Dendritic cell treated with granulocyte-macrophage colony-stimulating factor and Interleukin-4, amounts not matched to agents 40 ng/mL and 50 ng/mL, for 4 days (primary cell): ENCODE data around the gene AK5.

Source experiments
- H3K27ac Mint-ChIP-seq: one replicate; pipeline ENCODE4 v1.8.0; 2022; ENCODE audit warnings: mild to moderate bottlenecking, mixed read lengths
- H3K27me3 Mint-ChIP-seq: one replicate; pipeline ENCODE4 v1.8.0; 2022; ENCODE audit warnings: mild to moderate bottlenecking, mixed read lengths
- H3K36me3 Mint-ChIP-seq: one replicate; pipeline ENCODE4 v1.8.0; 2022; ENCODE audit warnings: low read depth, mixed read lengths
- H3K4me1 Mint-ChIP-seq: one replicate; pipeline ENCODE4 v1.8.0; 2022; ENCODE audit warnings: low read depth, mixed read lengths
- H3K4me3 Mint-ChIP-seq: one replicate; pipeline ENCODE4 v1.8.0; 2022; ENCODE audit warnings: mild to moderate bottlenecking, moderate library complexity, mixed read lengths
- H3K9me3 Mint-ChIP-seq: one replicate; pipeline ENCODE4 v1.8.0; 2022; ENCODE audit warnings: mixed read lengths
- intact Hi-C: fragments of 100-400 bp; cut with micrococcal nuclease; formaldehyde crosslinking; loops from one replicate; pipeline ENCODE4 v1.15.0; 2022

The AK5 gene

GRCh38 chr1:77590651-77591050 is 308.8 kb downstream of the AK5 start:
- H3K36me3 Mint-ChIP-seq = peaks cover 12% of the 10 kb centered on the region
- intact Hi-C loops = no loop called here
- H3K27ac Mint-ChIP-seq = peak overlapping the region; percentile 63
- peaks cover 24% of the 10 kb centered on the region for H3K4me1 Mint-ChIP-seq
- H3K4me3 Mint-ChIP-seq = no peak overlapping the region
- no peaks in the 10 kb centered on the region for H3K27me3 Mint-ChIP-seq
- H3K9me3 Mint-ChIP-seq = no peaks in the 10 kb centered on the region

GRCh38 chr1:77592906-77593305 is 311.1 kb downstream of the AK5 start:
- peaks cover 24% of the 10 kb centered on the region for H3K4me1 Mint-ChIP-seq
- intact Hi-C loops = no loop called here

GRCh38 chr1:77594366-77595112 is 312.7 kb downstream of the AK5 start:
- Mint-ChIP-seq H3K36me3 (peaks cover 14% of the 10 kb centered on the region), H3K27ac (no peak overlapping the region), H3K9me3 (no peaks in the 10 kb centered on the region), H3K27me3 (no peaks in the 10 kb centered on the region), H3K4me1 (peaks cover 24% of the 10 kb centered on the region), H3K4me3 (no peak overlapping the region)
- intact Hi-C loops = no loop called here

More at GRCh38 chr1:77592906-77593305, 311.1 kb downstream of the AK5 start:
- H3K27ac Mint-ChIP-seq = no peak overlapping the region
- H3K4me3 Mint-ChIP-seq = no peak overlapping the region
- H3K9me3 Mint-ChIP-seq = no peaks in the 10 kb centered on the region
- no peaks in the 10 kb centered on the region for H3K27me3 Mint-ChIP-seq
- peaks cover 14% of the 10 kb centered on the region for H3K36me3 Mint-ChIP-seq

- H3K4me3 Mint-ChIP-seq = no peak overlapping the region
- H3K27ac Mint-ChIP-seq = no peak overlapping the region
- peaks cover 20% of the 10 kb centered on the region for H3K36me3 Mint-ChIP-seq
- H3K27me3 Mint-ChIP-seq = no peaks in the 10 kb centered on the region
- H3K9me3 Mint-ChIP-seq = no peaks in the 10 kb centered on the region
- intact Hi-C loops = no loop called here
- H3K4me1 Mint-ChIP-seq = peaks cover 8% of the 10 kb centered on the region
Measured at GRCh38 chr1:77597310-77597709, 315.5 kb downstream of the AK5 start.

- no peak overlapping the region for H3K4me3 Mint-ChIP-seq
- peak overlapping the region; percentile 58 for H3K27ac Mint-ChIP-seq
- H3K9me3 Mint-ChIP-seq = peaks cover 34% of the 10 kb centered on the region
- no peaks in the 10 kb centered on the region for H3K27me3 Mint-ChIP-seq
- H3K4me1 Mint-ChIP-seq = peaks cover 22% of the 10 kb centered on the region
- H3K36me3 Mint-ChIP-seq = peaks cover 60% of the 10 kb centered on the region
- intact Hi-C loops = no loop called here
Measured at GRCh38 chr1:77605246-77606026, 323.6 kb downstream of the AK5 start.

- peaks cover 48% of the 10 kb centered on the region for H3K9me3 Mint-ChIP-seq
- no peaks in the 10 kb centered on the region for H3K27me3 Mint-ChIP-seq
- H3K4me3 Mint-ChIP-seq = no peak overlapping the region
Measured at GRCh38 chr1:77608893-77609292, 327.1 kb downstream of the AK5 start.

More at GRCh38 chr1:77608893-77609292, 327.1 kb downstream of the AK5 start:
- Mint-ChIP-seq H3K27ac (no peak overlapping the region), H3K4me1 (peaks cover 22% of the 10 kb centered on the region), H3K36me3 (peaks cover 65% of the 10 kb centered on the region)
- intact Hi-C loops = no loop called here
